Left ventricle myocardium superior (tissue), 1 donor: ENCODE results near the gene POLE. TPM values are rescaled to one million over a fixed set of nuclear protein-coding genes. Genes with fewer than 3 reads are reported as not detected.

Experiments used
- ATAC-seq: fragments of 200-7000 bp; cut with Tn5 transposase; one replicate; pipeline ENCODE4 v1.9.1; 2020; ENCODE audit warnings: mild to moderate bottlenecking, moderate library complexity
- DNase-seq: peaks from one replicate; pipeline ENCODE4 v3.0.0-alpha.2; 2020
- intact Hi-C: fragments of 100-400 bp; cut with micrococcal nuclease; formaldehyde crosslinking; loops from one replicate; pipeline ENCODE4 v1.11.0; 2022
- total RNA-seq: library from RNA; stranded (reverse); fragmentation: NEBNext Ultra II Directional; extraction: Animal tissue kit (Norgen Biotek cat#: 25700); gene quantifications from one replicate; pipeline ENCODE4 v1.2.1, GENCODE V29; 2021
- donor health status: DM: no; HTN: yes; CAD: no; lungs with severe emphysema.

Gene POLE
- total RNA-seq, 1 donor from 2014 or later, result 13.0 TPM

GRCh38 chr12:132660996-132661395 lies 26.1 kb downstream of the POLE start:
- intact Hi-C loops, result no loop called here
- ATAC-seq (no peak), DNase-seq (no peak)

DNA sequence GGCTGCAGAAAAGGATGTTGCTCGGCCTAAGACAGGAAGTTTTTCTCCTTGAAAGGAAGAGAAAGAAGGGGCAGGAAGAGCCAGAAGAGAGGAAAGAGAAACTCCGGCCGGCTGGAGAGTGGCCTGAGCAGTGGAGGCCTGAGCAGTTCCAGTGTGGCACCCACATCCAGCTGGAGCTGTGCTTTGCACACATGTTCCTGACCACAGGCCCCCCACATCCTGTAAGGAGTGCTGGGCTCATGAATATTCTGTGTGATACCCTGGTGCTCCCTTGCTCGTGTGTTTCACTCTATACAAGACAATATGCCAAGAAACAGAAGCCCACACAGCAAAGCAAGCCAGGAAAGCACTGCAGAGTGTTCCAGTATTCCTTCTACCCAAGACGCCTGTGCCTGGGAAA lies 27.1 kb downstream of the POLE start:
- ATAC-seq (no peak), DNase-seq (no peak)
- intact Hi-C loops, result no loop called here

- intact Hi-C loops, result no loop called here
- no peak for DNase-seq
- ATAC-seq, result no peak
These were observed 28.0 kb downstream of the POLE start for GRCh38 chr12:132659146-132659545.

DNA sequence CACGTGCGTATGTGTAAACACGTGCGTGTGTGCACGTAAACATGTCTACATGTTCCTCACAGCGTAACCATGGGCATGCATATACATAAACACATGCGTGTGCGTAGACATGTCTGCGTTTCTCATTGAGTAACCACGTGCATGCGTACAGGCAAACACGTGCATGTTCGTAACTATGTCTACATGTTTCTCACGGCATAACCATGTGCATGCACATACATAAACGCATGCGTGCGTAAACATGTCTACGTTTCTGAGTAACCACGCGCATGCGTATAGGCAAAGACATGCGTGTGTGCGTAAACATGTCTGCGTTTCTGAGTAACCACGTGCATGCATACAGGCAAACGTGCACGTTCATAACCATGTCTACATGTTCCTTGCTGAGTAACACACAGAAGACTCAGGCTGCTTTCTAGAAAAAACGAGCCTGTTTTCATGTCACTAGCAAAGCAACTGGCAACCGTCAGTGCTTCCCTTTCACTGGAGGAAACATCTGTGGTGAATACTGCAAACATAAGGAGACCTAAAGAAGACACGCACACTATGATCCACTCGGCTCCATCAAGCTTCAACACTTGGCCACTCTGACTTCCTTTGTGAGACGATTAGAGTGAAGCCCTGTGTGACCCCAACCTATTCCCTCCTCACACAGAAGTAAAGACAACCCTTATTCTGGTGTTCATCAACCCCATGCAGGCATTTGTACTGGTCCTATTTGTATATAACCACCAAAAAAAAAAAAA lies 28.8 kb downstream of the POLE start:
- ATAC-seq (no peak), DNase-seq (no peak)
- intact Hi-C loops, result no loop called here

DNA sequence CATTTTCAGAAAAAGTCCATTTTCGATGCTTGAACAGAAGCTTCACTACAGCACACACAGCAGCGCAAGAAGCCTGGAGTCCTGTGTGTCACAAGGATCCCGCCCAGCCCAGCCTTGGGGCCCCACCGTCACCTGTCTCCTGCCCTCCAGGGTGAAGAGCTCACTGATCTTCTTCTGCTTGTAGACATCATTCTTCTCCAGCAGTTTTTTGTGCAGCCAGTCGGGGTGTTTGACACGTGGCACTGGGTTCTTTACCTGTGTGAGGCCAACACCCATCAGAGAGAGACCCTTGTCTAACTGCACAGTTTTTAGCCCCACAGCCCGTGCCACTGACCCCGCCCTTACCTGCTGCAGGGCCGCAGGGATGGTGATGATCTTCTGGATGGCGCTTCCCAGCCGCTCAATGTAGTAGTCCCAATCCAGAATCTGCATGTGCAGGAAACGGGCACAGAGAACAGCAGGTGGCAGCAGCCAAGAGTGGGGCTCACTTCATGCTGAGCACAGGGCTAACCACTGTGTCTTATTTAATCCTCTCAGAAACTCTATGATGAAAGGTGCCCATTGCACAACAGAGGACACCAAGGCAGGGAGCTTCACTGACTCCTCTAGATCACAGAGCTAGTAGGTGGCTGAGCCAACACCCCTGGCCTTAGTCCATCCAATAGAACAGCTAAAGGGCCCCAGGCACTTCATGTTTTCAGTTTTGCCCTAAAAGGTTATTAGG lies 30.0 kb downstream of the POLE start:
- DNase-seq, result no peak
- ATAC-seq, result no peak
- intact Hi-C loops, result no loop called here

DNA sequence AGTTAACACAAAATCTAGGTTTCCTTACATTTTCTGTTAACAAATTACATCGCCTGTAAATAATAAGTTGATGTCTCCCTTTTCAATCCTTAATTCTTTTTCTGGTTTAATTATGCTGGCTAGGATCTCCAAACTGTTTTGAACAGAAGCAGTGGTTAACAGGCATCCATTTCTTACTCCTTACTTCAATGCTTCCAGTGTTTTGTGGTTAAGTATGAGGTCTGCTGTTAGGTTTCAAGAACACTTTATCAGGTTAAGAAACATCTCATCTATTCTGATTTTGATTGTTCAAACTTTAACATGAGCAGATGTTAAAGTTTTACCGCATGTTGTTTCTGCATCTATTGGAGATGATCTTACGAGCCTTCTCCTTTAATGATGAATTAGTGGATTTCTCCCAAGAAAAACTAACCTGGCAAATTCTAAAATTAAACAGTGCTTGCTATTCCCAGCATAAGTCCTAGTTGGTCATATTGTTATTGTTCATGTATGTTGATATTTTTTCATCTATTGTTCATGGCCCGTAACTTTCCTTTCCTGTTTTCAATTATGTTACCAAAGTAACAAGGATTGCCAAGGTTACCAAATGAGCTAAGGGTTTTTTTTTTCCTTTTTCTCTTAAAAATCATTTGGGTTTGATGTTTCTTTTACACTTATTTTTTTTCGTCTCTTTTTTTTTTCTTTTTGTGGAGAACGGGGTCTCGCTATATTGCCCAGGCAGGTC lies 33.4 kb downstream of the POLE start:
- ATAC-seq, result no peak
- DNase-seq, result no peak
- intact Hi-C loops, result no loop called here

- intact Hi-C loops, result no loop called here
- DNase-seq (no peak), ATAC-seq (no peak)
These were observed 35.6 kb downstream of the POLE start for GRCh38 chr12:132651444-132652100.

DNA sequence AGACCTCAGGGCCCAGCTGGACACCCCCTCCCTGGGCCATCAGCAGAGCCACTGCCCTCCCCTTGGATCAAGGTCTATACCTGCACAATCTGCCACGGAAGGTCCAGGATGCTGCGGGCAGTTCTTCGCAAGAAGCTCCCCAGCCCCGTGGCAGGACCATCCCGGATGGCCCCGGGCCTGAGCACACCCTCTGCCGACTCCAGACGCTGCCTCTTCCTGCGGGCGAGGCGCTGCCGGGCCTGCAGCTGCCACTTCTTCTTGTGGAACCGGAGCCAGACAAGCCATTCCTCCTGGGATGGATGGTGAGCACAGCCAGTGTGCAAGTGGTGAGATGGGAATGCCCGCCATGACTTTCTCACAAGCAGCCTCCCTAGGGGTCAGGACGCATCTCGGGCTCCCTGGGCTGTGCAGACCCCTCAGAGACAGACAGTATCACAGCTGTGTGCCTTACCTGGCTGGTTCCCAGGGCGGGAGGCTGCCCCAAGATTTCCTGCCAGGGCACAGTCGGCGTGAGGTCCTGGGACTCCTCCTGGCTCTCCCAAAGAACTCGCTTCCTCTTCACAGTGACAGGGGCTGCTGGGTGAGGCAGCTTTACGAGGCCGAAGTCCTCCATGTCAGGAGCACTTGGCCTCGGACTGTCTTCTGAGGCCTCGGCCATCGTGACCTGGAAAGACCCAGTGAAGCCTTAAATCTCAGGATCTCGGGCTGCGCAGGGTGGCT lies 37.8 kb downstream of the POLE start:
- intact Hi-C loops, result no loop called here
- DNase-seq (no peak), ATAC-seq (no peak)

- no peak for DNase-seq
- intact Hi-C loops, result no loop called here
- ATAC-seq, result no peak
These were observed 38.4 kb downstream of the POLE start for GRCh38 chr12:132648616-132649225.

DNA sequence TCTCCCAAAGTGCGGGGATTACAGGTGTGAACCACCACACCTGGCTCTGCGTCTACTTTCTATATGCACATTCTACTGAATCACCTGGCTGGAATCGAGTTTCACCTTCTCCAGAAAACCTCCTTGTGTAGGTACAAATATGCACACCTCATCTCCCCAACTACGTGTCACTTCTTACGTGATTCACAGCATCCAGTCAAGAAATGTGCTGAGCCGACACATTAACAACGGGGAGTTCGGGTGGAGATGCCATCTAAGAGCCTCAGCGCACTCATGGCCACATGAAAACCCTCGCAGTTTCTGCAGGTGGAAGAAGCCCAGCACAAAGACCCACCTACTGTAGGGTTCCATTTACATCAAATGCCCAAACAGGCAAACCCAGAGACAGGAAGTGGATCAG lies 39.3 kb downstream of the POLE start:
- no peak for DNase-seq
- no peak for ATAC-seq
- intact Hi-C loops, result no loop called here

DNA sequence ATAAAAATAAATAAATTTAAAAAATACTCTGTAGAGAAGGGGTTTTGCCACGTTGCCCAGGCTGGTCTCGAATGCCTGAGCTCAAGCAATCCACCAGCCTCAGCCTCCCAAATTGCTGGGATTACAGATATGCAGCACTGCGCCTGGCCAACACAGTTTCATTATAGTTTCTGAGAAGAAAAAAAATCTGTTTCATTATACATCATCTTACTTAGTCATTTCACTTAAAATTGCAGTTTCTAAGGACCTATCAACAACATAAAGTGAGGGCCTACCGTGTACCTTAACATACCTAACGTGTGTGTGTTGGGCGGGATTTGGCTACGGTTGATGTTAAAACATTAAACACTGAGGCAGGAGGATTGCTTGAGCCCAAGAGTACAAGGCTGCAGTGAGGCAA lies 40.3 kb downstream of the POLE start:
- intact Hi-C loops, result no loop called here
- ATAC-seq, result no peak
- no peak for DNase-seq

GRCh38 chr12:132642846-132643835 lies 44.0 kb downstream of the POLE start:
- DNase-seq, result no peak
- intact Hi-C loops, result no loop called here
- ATAC-seq, result no peak

DNA sequence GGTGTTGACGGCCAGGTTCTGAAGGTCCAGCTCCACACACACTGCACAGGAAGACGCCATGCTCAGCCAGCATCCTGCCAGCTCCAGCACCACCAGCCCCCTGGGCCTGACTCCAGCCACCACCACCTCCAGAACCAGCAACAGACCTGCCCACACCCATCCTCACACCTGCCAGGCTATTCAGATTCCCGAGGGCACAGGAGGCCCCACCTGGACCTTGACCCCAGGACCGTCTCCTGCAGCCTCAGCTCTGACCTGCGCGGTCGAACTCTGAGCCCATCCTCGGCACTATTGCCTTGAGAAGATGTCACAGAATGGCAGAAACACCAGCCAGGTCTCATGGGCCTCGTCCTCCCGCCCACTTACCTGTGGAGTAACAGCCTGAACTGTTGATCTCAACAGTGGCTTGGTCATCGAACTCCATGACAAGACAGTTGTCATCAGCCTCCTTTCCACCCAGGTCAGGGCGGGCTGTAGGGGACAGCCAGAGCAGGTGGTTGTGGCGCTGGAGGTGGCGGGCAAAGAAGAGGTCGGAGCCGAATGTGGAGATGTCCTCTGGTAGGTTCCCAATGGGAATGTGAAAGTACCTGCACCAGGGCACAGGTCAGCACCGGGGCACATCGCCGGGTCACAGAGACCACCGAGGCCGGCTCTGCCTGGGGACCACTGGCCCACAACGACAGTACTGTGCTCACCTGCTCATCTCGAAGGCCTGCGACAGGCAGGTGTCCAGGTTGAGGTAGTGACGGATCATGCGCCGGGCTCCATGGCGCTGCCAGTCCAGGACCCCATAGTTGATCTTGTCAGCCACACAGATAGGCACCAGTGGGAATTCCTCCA lies 45.1 kb downstream of the POLE start:
- intact Hi-C loops, result no loop called here
- no peak for DNase-seq
- no peak for ATAC-seq

GRCh38 chr12:132640936-132641335 lies 46.2 kb downstream of the POLE start:
- intact Hi-C loops, result no loop called here
- no peak for ATAC-seq

DNA sequence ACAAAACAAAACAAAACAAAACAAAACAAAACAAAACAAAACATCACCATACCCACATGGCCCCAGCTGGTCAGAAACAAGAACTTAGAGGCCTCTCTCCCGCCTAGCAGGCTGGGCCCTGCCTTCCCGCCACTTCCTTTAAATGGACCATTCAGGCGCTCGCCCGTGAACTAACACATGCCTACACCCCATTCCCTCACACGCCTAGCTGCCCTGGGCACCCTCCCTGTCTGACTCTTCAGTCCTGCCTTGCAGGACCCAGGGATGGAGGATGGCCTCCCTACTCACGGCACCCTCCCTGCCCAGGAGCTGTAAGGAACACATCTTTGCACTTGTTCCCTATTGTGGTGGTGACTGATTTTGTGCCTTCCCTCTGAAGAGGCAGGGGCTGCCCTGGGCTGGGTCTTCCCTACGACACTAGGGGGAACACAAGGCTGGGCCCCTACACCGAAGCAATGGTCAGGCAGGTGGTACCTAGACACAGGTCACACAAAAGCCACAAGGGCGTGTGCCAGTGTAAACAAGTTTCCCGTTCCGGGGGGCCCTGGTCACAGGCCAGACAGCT lies 47.1 kb downstream of the POLE start:
- ATAC-seq (no peak), DNase-seq (no peak)
- intact Hi-C loops, result no loop called here

More at GRCh38 chr12:132640936-132641335, 46.2 kb downstream of the POLE start:
- DNase-seq, result no peak
